Measurements from ENCODE around the gene THPO. TPM values are rescaled to one million over a fixed set of nuclear protein-coding genes. Genes with fewer than 3 reads are reported as not detected.

THPO gene
- total and polyA plus RNA-seq, 2 donors (not counting 3 experiments of a cell fraction or from before 2014, with no cell fraction given) = 0.08 TPM; not detected in 1

DNA sequence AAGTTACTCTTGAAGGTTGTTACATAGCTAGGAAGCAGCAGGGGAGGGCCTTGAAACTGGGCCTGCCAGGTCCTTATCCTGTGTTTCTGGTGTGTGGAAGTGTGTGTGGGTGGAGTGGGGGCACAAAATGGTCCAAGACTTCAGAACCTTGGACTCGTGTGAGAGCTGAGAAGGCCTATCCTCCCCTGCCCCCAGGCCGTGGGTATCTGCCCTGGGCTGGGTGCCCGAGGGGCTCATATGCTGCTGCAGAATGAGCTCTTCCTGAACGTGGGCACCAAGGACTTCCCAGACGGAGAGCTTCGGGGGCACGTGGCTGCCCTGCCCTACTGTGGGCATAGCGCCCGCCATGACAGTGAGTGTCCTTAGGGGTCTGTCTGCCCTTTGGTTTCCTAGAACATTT lies 6.3 kb upstream of the THPO start:
- intact Hi-C loops (cut with micrococcal nuclease) = loop anchor here (5.0 kb wide), 1 partner anchor 362 kb away; no protein-coding TSS in a partner anchor
- no peak for TF ChIP-seq GATA2 (IDR thresholded peaks at IDR 0.05; ENCODE audit: insufficient read depth, insufficient read length, low read depth, low read length)
- TF ChIP-seq POLR2AphosphoS5 (IDR thresholded peaks at IDR 0.05; ENCODE audit: insufficient read depth, low read depth, low read length) = no peak
- no peak for TF ChIP-seq EZH2 (IDR thresholded peaks at IDR 0.05; ENCODE audit: borderline replicate concordance, low read depth, low read length, severe bottlenecking)
- no peak for TF ChIP-seq JUN (IDR thresholded peaks at IDR 0.05; ENCODE audit: borderline replicate concordance, insufficient read depth, insufficient read length, low read depth)
- no peak for TF ChIP-seq FOS (IDR thresholded peaks at IDR 0.05; ENCODE audit: borderline replicate concordance, insufficient read depth, low read length)
- TF ChIP-seq, protein P1, sequence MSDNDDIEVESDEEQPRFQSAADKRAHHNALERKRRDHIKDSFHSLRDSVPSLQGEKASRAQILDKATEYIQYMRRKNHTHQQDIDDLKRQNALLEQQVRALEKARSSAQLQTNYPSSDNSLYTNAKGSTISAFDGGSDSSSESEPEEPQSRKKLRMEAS (IDR thresholded peaks at IDR 0.05; ENCODE audit: insufficient read depth, insufficient read length) = no peak
- TF ChIP-seq, protein P2, sequence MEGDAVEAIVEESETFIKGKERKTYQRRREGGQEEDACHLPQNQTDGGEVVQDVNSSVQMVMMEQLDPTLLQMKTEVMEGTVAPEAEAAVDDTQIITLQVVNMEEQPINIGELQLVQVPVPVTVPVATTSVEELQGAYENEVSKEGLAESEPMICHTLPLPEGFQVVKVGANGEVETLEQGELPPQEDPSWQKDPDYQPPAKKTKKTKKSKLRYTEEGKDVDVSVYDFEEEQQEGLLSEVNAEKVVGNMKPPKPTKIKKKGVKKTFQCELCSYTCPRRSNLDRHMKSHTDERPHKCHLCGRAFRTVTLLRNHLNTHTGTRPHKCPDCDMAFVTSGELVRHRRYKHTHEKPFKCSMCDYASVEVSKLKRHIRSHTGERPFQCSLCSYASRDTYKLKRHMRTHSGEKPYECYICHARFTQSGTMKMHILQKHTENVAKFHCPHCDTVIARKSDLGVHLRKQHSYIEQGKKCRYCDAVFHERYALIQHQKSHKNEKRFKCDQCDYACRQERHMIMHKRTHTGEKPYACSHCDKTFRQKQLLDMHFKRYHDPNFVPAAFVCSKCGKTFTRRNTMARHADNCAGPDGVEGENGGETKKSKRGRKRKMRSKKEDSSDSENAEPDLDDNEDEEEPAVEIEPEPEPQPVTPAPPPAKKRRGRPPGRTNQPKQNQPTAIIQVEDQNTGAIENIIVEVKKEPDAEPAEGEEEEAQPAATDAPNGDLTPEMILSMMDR (IDR thresholded peaks at IDR 0.05; ENCODE audit: extremely low read depth in 1 of 2, insufficient read depth in 1 of 2, low read depth in 1 of 2, low read length in 2 of 2) = no peak
- no peak for TF ChIP-seq MYC (IDR thresholded peaks at IDR 0.05; ENCODE audit: low read depth, low read length)
- no peak for TF ChIP-seq POLR2A (IDR thresholded peaks at IDR 0.05; ENCODE audit: low read depth, low read length)
- no peaks in the 10 kb centered on the region for H3K36me3 ChIP-seq (ENCODE audit: control insufficient read depth in 2 of 2, extremely low read depth in 1 of 2, insufficient read depth in 2 of 2, low read length in 2 of 2)
- BruUV-seq (replicated peaks) = no TSS peak
- H3K9ac ChIP-seq (replicated peaks; ENCODE audit: extremely low read depth, insufficient read depth, low read length) = no peak overlapping the region
- peaks cover 10% of the 10 kb centered on the region for H3K4me1 ChIP-seq (ENCODE audit: control insufficient read depth, extremely low read depth, insufficient read depth, low read length)
- H3K27me3 ChIP-seq (ENCODE audit: control insufficient read depth in 2 of 2, insufficient read depth in 2 of 2, low read length in 2 of 2) = peaks cover 25 to 33% of the 10 kb centered on the region in 2 experiments
- dilution Hi-C loops (cut with MboI; ENCODE audit: extremely low pct_ligation_motif_present, low sequenced_read_pairs) = no loop called here
- no peak overlapping the region for H3K4me3 ChIP-seq (replicated peaks in 1 of 3; ENCODE audit: insufficient read depth in 1 of 3, low read depth in 1 of 3, low read length in 3 of 3)
- ChIA-PET CTCF (interaction anchor here (1.0 to 6.9 kb wide), 7 partner anchors 9 to 402 kb away, joined by 3 to 52 read pairs (median 6); no protein-coding TSS in a partner anchor), POLR2A (no interaction called here)
- DNase-seq (ENCODE audit: low read depth, low spot score) (no peak), FAIRE-seq (no peak)
- no peaks in the 10 kb centered on the region for H3K9me1 ChIP-seq (replicated peaks; ENCODE audit: control insufficient read depth, extremely low read depth, insufficient read depth, low read length)
- no peaks in the 10 kb centered on the region for H3K79me2 ChIP-seq (ENCODE audit: control insufficient read depth, insufficient read depth, low read length)
- no peak overlapping the region for H3K27ac ChIP-seq (ENCODE audit: insufficient read depth, low read depth, low read length)
- H4K20me1 ChIP-seq (replicated peaks; ENCODE audit: control insufficient read depth, extremely low read depth, insufficient read depth, low read length) = no peaks in the 10 kb centered on the region
- no peak overlapping the region for H2AFZ ChIP-seq (ENCODE audit: low read depth, low read length)
- H3K4me2 ChIP-seq (ENCODE audit: insufficient read depth, low read length) = no peak overlapping the region
- H3K9me3 ChIP-seq (replicated peaks; ENCODE audit: control insufficient read depth, insufficient read depth, low read length) = no peaks in the 10 kb centered on the region

Measured in endothelial cell of umbilical vein (primary cell).